ENCODE results near the gene NUP62.

NUP62 gene

GRCh38 chr19:49895566-49896297 lies 33.6 kb downstream of the NUP62 start:
- no peak for DNase-seq

- no peak for DNase-seq
Measured at GRCh38 chr19:49894879-49895565, 34.3 kb downstream of the NUP62 start.

- no peak for DNase-seq
Measured at GRCh38 chr19:49894011-49894664, 35.2 kb downstream of the NUP62 start.

- no peak for DNase-seq
Measured at GRCh38 chr19:49892716-49893115, 36.6 kb downstream of the NUP62 start.

GRCh38 chr19:49891393-49891792 lies 37.9 kb downstream of the NUP62 start:
- no peak for DNase-seq

GRCh38 chr19:49890349-49891311 lies 38.7 kb downstream of the NUP62 start:
- DNase-seq = peak in 1 of 3 experiments; percentile 84

GRCh38 chr19:49889687-49890348 lies 39.5 kb downstream of the NUP62 start:
- DNase-seq = peak in 1 of 3 experiments; percentile 83

- DNase-seq = no peak
Measured at GRCh38 chr19:49889038-49889686, 40.1 kb downstream of the NUP62 start.

- peak; percentile 43 to 73 (median 59) for DNase-seq
Measured at GRCh38 chr19:49888510-49888824, 40.8 kb downstream of the NUP62 start.

- peak; percentile 53 to 76 (median 66) for DNase-seq
Measured at GRCh38 chr19:49887665-49888509, 41.4 kb downstream of the NUP62 start.

GRCh38 chr19:49887037-49887664 lies 42.2 kb downstream of the NUP62 start:
- peak in 1 of 3 experiments; percentile 42 for DNase-seq

GRCh38 chr19:49884760-49885159 lies 44.5 kb downstream of the NUP62 start:
- no peak for DNase-seq

- DNase-seq = no peak
Measured at GRCh38 chr19:49884109-49884508, 45.2 kb downstream of the NUP62 start.

- DNase-seq = no peak
Measured at GRCh38 chr19:49883094-49883493, 46.2 kb downstream of the NUP62 start.

- no peak for DNase-seq
Measured at GRCh38 chr19:49882643-49883042, 46.7 kb downstream of the NUP62 start.

GRCh38 chr19:49881672-49882394 lies 47.5 kb downstream of the NUP62 start:
- no peak for DNase-seq

- DNase-seq = no peak
Measured at GRCh38 chr19:49881186-49881585, 48.1 kb downstream of the NUP62 start.

GRCh38 chr19:49880162-49880869 lies 49.0 kb downstream of the NUP62 start:
- no peak for DNase-seq
